HepG2 (cell line): ENCODE data around the gene PSMA3. TPM values are rescaled to one million over a fixed set of nuclear protein-coding genes. Genes with fewer than 3 reads are reported as not detected.

ENCODE experiments used
- ATF1 ChIP-seq: IDR thresholded peaks from 2 replicates; pipeline ENCODE4 v1.6.1; 2016; ENCODE audit warnings: mild to moderate bottlenecking, control low read depth
- ATM ChIP-seq: fragments of 450-650 bp; IDR thresholded peaks from 2 replicates; pipeline ENCODE4 v1.7.1; 2017; ENCODE audit warnings: mild to moderate bottlenecking, borderline replicate concordance
- BORCS8-MEF2B ChIP-seq: sonication (generic); formaldehyde crosslinking; IDR thresholded peaks from 2 replicates; pipeline ENCODE4 v1.8.0; 2022; ENCODE audit warnings: mild to moderate bottlenecking, missing genetic modification reagents
- BRD4 ChIP-seq: sonication (generic); formaldehyde crosslinking; IDR thresholded peaks from 2 replicates; pipeline ENCODE4 v1.4.0; 2020; ENCODE audit warnings: missing genetic modification reagents
- CEBPB ChIP-seq: IDR thresholded peaks from 2 replicates; pipeline ENCODE4 v1.6.1; 2011; ENCODE audit warnings: low read depth, low read length, improper control_type of control experiment, borderline replicate concordance
- ELF4 ChIP-seq: sonication (generic); formaldehyde crosslinking; IDR thresholded peaks from 2 replicates; pipeline ENCODE4 v1.5.0; 2020; ENCODE audit warnings: missing genetic modification reagents, mild to moderate bottlenecking, moderate library complexity, borderline replicate concordance
- EP300 ChIP-seq, 3 experiments: sonication (generic) in 1 of 3; formaldehyde crosslinking in 1 of 3; IDR thresholded peaks; 2 replicates each; pipeline versions ENCODE4 v1.5.1 to v1.6.1; 2011 to 2020; ENCODE audit warnings: low read depth in 2 of 3, low read length in 2 of 3, borderline replicate concordance in 1 of 3, improper control_type of control experiment in 1 of 3, mild to moderate bottlenecking in 1 of 3, missing genetic modification reagents in 1 of 3, moderate library complexity in 1 of 3
- FOXA1 ChIP-seq, 2 experiments: fragments of 450-650 bp in 1 of 2; sonication (generic) in 1 of 2; formaldehyde crosslinking in 1 of 2; IDR thresholded peaks; 2 replicates each; pipeline versions ENCODE4 v1.4.0 to v1.6.1; 2016 to 2020; ENCODE audit warnings: missing genetic modification reagents in 1 of 2
- GATAD2A ChIP-seq: IDR thresholded peaks from 2 replicates; pipeline ENCODE4 v1.6.1; 2016
- GTF3A ChIP-seq: sonication (generic); formaldehyde crosslinking; conservative IDR thresholded peaks from 2 replicates; pipeline ENCODE4 v1.4.0; 2020; ENCODE audit warnings: mild to moderate bottlenecking, missing genetic modification reagents
- JUND ChIP-seq: sonication (generic); formaldehyde crosslinking; IDR thresholded peaks from 2 replicates; pipeline ENCODE4 v1.8.0; 2022; ENCODE audit warnings: mild to moderate bottlenecking, missing genetic modification reagents
- KLF11 ChIP-seq: IDR thresholded peaks from 2 replicates; pipeline ENCODE4 v1.6.1; 2016; ENCODE audit warnings: missing compliant biosample characterization
- MAX ChIP-seq: IDR thresholded peaks from 2 replicates; pipeline ENCODE4 v1.6.1; 2012; ENCODE audit warnings: inconsistent platforms
- MEIS2 ChIP-seq: sonication (generic); formaldehyde crosslinking; IDR thresholded peaks from 2 replicates; pipeline ENCODE4 v1.9.0; 2021; ENCODE audit warnings: mild to moderate bottlenecking, missing genetic modification reagents
- MTA1 ChIP-seq: sonication (generic); formaldehyde crosslinking; IDR thresholded peaks from 2 replicates; pipeline ENCODE4 v1.4.0; 2020; ENCODE audit warnings: missing genetic modification reagents, mild to moderate bottlenecking, borderline replicate concordance
- NCOA2 ChIP-seq: sonication (generic); formaldehyde crosslinking; IDR thresholded peaks from 2 replicates; pipeline ENCODE4 v1.8.0; 2022; ENCODE audit warnings: inconsistent platforms
- NONO ChIP-seq, 2 experiments: fragments of 450-650 bp in 1 of 2; sonication (generic) in 1 of 2; formaldehyde crosslinking in 1 of 2; IDR thresholded peaks in 1 of 2; conservative IDR thresholded peaks in 1 of 2; 2 replicates each; pipeline versions ENCODE4 v1.6.1 to v1.8.0; 2017 to 2022; ENCODE audit warnings: mild to moderate bottlenecking in 1 of 2, missing genetic modification reagents in 1 of 2, moderate library complexity in 1 of 2
- ONECUT2 ChIP-seq: sonication (generic); formaldehyde crosslinking; IDR thresholded peaks from 2 replicates; pipeline ENCODE4 v1.4.0; 2020; ENCODE audit warnings: missing genetic modification reagents
- RBM22 ChIP-seq: fragments of 200-400 bp; formaldehyde crosslinking; optimal IDR thresholded peaks from 2 replicates; pipeline ENCODE3; 2017; ENCODE audit warnings: mild to moderate bottlenecking, low read length, moderate library complexity
- RXRB ChIP-seq: IDR thresholded peaks from 2 replicates; pipeline ENCODE4 v1.6.1; 2016; ENCODE audit warnings: borderline replicate concordance, missing genetic modification reagents, missing compliant biosample characterization
- SIX4 ChIP-seq: sonication (generic); formaldehyde crosslinking; IDR thresholded peaks from 2 replicates; pipeline ENCODE4 v1.4.0; 2020; ENCODE audit warnings: missing genetic modification reagents
- SOX13 ChIP-seq, 3 experiments: fragments of 450-650 bp in 1 of 3; sonication (generic) in 1 of 3; formaldehyde crosslinking in 1 of 3; IDR thresholded peaks in 2 of 3; conservative IDR thresholded peaks in 1 of 3; 2 replicates each; pipeline versions ENCODE4 v1.5.0 to v1.6.1; 2016 to 2020; ENCODE audit warnings: antibody characterized with exemption in 1 of 3, mild to moderate bottlenecking in 1 of 3, missing compliant biosample characterization in 1 of 3, missing genetic modification reagents in 1 of 3, moderate library complexity in 1 of 3
- SOX6 ChIP-seq, 2 experiments: fragments of 450-650 bp in 1 of 2; sonication (generic) in 1 of 2; formaldehyde crosslinking in 1 of 2; IDR thresholded peaks; 2 replicates each; pipeline versions ENCODE4 v1.4.0 to v1.6.1; 2017 to 2020; ENCODE audit warnings: antibody characterized with exemption in 1 of 2, mild to moderate bottlenecking in 1 of 2, missing genetic modification reagents in 1 of 2
- TARDBP ChIP-seq: sonication (generic); formaldehyde crosslinking; IDR thresholded peaks from 2 replicates; pipeline ENCODE4 v1.8.0; 2022; ENCODE audit warnings: mild to moderate bottlenecking, missing genetic modification reagents
- TBL1XR1 ChIP-seq: fragments of 150-350 bp; IDR thresholded peaks from 2 replicates; pipeline ENCODE4 v1.6.1; 2014; ENCODE audit warnings: borderline replicate concordance, low read length; ENCODE audit not compliant: partially characterized antibody
- ZC3H4 ChIP-seq: sonication (generic); formaldehyde crosslinking; IDR thresholded peaks from 2 replicates; pipeline ENCODE4 v1.4.0; 2020; ENCODE audit warnings: missing genetic modification reagents, borderline replicate concordance
- ZKSCAN1 ChIP-seq: fragments of 150-350 bp; IDR thresholded peaks from 2 replicates; pipeline ENCODE4 v1.6.1; 2014; ENCODE audit warnings: low read length
- ZNF337 ChIP-seq: sonication (generic); formaldehyde crosslinking; IDR thresholded peaks from 2 replicates; pipeline ENCODE4 v1.5.1; 2020; ENCODE audit warnings: missing genetic modification reagents, low read depth, mild to moderate bottlenecking, borderline replicate concordance
- ZNF552 ChIP-seq: sonication (generic); formaldehyde crosslinking; IDR thresholded peaks from 2 replicates; pipeline ENCODE4 v1.9.0; 2022; ENCODE audit warnings: missing genetic modification reagents, mild to moderate bottlenecking, borderline replicate concordance
- ZNF564 ChIP-seq: sonication (generic); formaldehyde crosslinking; IDR thresholded peaks from 2 replicates; pipeline ENCODE4 v1.8.1; 2023; ENCODE audit warnings: mild to moderate bottlenecking, missing genetic modification reagents
- ZNF629 ChIP-seq: sonication (generic); formaldehyde crosslinking; conservative IDR thresholded peaks from 2 replicates; pipeline ENCODE4 v1.5.0; 2020; ENCODE audit warnings: missing genetic modification reagents
- polyA plus RNA-seq, 8 experiments: library from polyadenylated mRNA; depleted of rRNA in 3 of 8; stranded (reverse) in 7 of 8; unstranded in 1 of 8; fragments of >200 nt; fragmentation: Illumina TruSeq in 4 of 8; extraction: Trizol in 4 of 8; gene quantifications; 2 replicates each; pipeline versions ENCODE4 v1.2.1 to v1.2.3, GENCODE V29; 2011 to 2016; ENCODE audit warnings: low read depth in 4 of 8, missing spikeins in 1 of 8, mixed read lengths in 1 of 8; ENCODE audit not compliant: insufficient read depth in 1 of 8
- total RNA-seq, 5 experiments: library from RNA; depleted of rRNA; stranded (reverse); fragments of >200 nt; fragmentation: Illumina TruSeq; extraction: Trizol; gene quantifications; 2 replicates each; pipeline ENCODE4 v1.2.3, GENCODE V29; 2016; ENCODE audit warnings: low read depth in 1 of 5

Gene PSMA3
- total and polyA plus RNA-seq, 2 of the 13 experiments (the other 11 are each of a cell fraction or from before 2014, with no cell fraction given) = 232 to 275 TPM

- peak; percentile 52; the same call in 1 of the 2 replicates for TF ChIP-seq ZNF552 (CRISPR knock-in tag)
- peak; percentile 69; the same call in 1 of the 2 replicates for TF ChIP-seq ATF1 (CRISPR knock-in tag)
- TF ChIP-seq GATAD2A (CRISPR knock-in tag) = peak; percentile 20; the same call in 1 of the 2 replicates
- TF ChIP-seq RXRB (CRISPR knock-in tag) = peak; percentile 42; the same call in 1 of the 2 replicates
- no peak for TF ChIP-seq JUND (CRISPR knock-in tag)
- peak; percentile 42 for TF ChIP-seq TBL1XR1
- no peak for TF ChIP-seq TARDBP (CRISPR knock-in tag)
- no peak for TF ChIP-seq SOX6 (IDR thresholded peaks at IDR 0.05)
- TF ChIP-seq SOX6 (CRISPR knock-in tag; IDR thresholded peaks at IDR 0.05) = peak; percentile 17; the same call in 1 of the 2 replicates
- no peak for TF ChIP-seq NCOA2 (CRISPR knock-in tag)
- TF ChIP-seq GTF3A = 0 out of 2 replicates have a peak, but pooled peaks have one; percentile 51
- TF ChIP-seq KLF11 (CRISPR knock-in tag) = no peak; the same call in 1 of the 2 replicates
- no peak for TF ChIP-seq BORCS8-MEF2B
- peak; percentile 11; the same call in 1 of the 2 replicates for TF ChIP-seq MAX
- TF ChIP-seq FOXA1 (IDR thresholded peaks at IDR 0.05) = no peak
- peak; percentile 48; the same call in 1 of the 2 replicates for TF ChIP-seq FOXA1 (CRISPR knock-in tag; IDR thresholded peaks at IDR 0.05)
- no peak for TF ChIP-seq SOX13 (IDR thresholded peaks at IDR 0.05)
- TF ChIP-seq SOX13 (CRISPR knock-in tag; conservative IDR thresholded peaks at IDR 0.05 in 1 of 2, IDR thresholded peaks at IDR 0.05 in 1 of 2) = no peak; a peak in 2 of 4 replicates
- TF ChIP-seq ELF4 (CRISPR knock-in tag) = no peak
- TF ChIP-seq SIX4 (CRISPR knock-in tag) = 0 out of 2 replicates have a peak, but pooled peaks have one; percentile 31
- TF ChIP-seq NONO (IDR thresholded peaks at IDR 0.05) = no peak
- no peak for TF ChIP-seq NONO (CRISPR knock-in tag; conservative IDR thresholded peaks at IDR 0.05)
- TF ChIP-seq ZNF629 (CRISPR knock-in tag) = 0 out of 2 replicates have a peak, but pooled peaks have one; percentile 10
- peak; percentile 6; the same call in 1 of the 2 replicates for TF ChIP-seq ZKSCAN1
- peak; percentile 48; the same call in 1 of the 2 replicates for TF ChIP-seq MTA1 (CRISPR knock-in tag)
- TF ChIP-seq RBM22 = no peak
- peak; percentile 63; the same call in 1 of the 2 replicates for TF ChIP-seq CEBPB
- TF ChIP-seq ZNF337 = peak; percentile 73; the same call in 1 of the 2 replicates
- peak; percentile 9; the same call in 1 of the 2 replicates for TF ChIP-seq MEIS2 (CRISPR knock-in tag)
- no peak for TF ChIP-seq BRD4 (CRISPR knock-in tag)
- no peak for TF ChIP-seq ZC3H4 (CRISPR knock-in tag)
- peak in 1 of 2 experiments; percentile 54; a peak in 1 of 4 replicates for TF ChIP-seq EP300 (IDR thresholded peaks at IDR 0.05; ENCODE audit: low read depth in 2 of 2, low read length in 2 of 2)
- no peak for TF ChIP-seq EP300 (CRISPR knock-in tag; IDR thresholded peaks at IDR 0.05; ENCODE audit: borderline replicate concordance)
- 0 out of 2 replicates have a peak, but pooled peaks have one; percentile 50 for TF ChIP-seq ONECUT2
- TF ChIP-seq ATM = peak; percentile 77; the same call in 1 of the 2 replicates
- no peak for TF ChIP-seq ZNF564 (CRISPR knock-in tag)
Measured at GRCh38 chr14:58297762-58298476, 53.3 kb downstream of the PSMA3 start (continued).
